ENCODE results near the gene BTBD9.

Gene BTBD9

DNA sequence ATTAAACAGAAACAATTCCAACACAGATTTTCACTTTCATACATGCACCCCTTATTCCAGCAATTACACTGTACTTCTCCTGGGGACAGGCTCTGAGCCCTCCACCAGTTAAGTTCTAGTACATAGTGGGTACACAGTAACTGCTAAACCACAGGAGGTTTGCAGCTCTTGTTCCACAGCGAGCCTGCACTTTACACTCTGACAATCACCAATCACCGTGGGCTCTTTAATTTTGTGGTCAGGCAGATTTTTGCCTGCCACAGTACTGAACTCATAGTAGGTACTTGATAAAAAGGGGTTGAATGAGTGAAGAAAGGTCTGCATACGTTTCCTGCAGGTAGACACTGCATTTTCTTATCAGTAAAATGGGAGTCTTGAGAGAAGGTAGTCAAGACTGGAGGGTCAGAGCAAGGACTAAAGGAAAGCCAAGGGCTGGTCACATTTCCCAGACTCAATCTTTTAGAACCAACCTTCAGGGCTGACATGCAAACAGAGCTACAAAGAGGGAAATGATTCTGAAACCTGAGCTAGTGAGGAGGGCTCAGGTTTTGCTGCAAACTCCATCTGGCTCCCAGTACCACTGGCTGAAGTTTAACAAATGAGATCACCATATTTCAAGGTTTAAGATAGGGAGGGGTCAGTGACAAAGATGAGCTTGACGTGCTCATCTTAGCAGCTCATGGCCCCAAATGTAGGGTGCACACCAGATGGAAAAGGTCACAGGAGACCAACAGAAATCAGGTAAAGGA lies 404.6 kb downstream of the BTBD9 start:
- no peak for TF ChIP-seq TOX (CRISPR knock-in tag; IDR thresholded peaks at IDR 0.05; ENCODE audit: borderline replicate concordance)
- TF ChIP-seq ZFP30 (CRISPR knock-in tag; IDR thresholded peaks at IDR 0.05) = no peak
- TF ChIP-seq SNAI2 (CRISPR knock-in tag; IDR thresholded peaks at IDR 0.05) = no peak
- TF ChIP-seq ZNF565 (CRISPR knock-in tag; conservative IDR thresholded peaks at IDR 0.05; ENCODE audit: low read depth) = no peak
- TF ChIP-seq ZFP3 (CRISPR knock-in tag; IDR thresholded peaks at IDR 0.05) = no peak
- no peak for TF ChIP-seq PPARA (CRISPR knock-in tag; IDR thresholded peaks at IDR 0.05; ENCODE audit: borderline replicate concordance)
- TF ChIP-seq, protein P1, sequence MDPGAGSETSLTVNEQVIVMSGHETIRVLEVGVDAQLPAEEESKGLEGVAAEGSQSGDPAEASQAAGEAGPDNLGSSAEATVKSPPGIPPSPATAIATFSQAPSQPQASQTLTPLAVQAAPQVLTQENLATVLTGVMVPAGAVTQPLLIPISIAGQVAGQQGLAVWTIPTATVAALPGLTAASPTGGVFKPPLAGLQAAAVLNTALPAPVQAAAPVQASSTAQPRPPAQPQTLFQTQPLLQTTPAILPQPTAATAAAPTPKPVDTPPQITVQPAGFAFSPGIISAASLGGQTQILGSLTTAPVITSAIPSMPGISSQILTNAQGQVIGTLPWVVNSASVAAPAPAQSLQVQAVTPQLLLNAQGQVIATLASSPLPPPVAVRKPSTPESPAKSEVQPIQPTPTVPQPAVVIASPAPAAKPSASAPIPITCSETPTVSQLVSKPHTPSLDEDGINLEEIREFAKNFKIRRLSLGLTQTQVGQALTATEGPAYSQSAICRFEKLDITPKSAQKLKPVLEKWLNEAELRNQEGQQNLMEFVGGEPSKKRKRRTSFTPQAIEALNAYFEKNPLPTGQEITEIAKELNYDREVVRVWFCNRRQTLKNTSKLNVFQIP (CRISPR knock-in tag; IDR thresholded peaks at IDR 0.05; ENCODE audit: borderline replicate concordance, low read depth) = no peak
- TF ChIP-seq ARNTL (CRISPR knock-in tag; IDR thresholded peaks at IDR 0.05; ENCODE audit: borderline replicate concordance, low read depth) = no peak
- no peak for TF ChIP-seq ESRRG (CRISPR knock-in tag; IDR thresholded peaks at IDR 0.05)
- TF ChIP-seq, protein P2, sequence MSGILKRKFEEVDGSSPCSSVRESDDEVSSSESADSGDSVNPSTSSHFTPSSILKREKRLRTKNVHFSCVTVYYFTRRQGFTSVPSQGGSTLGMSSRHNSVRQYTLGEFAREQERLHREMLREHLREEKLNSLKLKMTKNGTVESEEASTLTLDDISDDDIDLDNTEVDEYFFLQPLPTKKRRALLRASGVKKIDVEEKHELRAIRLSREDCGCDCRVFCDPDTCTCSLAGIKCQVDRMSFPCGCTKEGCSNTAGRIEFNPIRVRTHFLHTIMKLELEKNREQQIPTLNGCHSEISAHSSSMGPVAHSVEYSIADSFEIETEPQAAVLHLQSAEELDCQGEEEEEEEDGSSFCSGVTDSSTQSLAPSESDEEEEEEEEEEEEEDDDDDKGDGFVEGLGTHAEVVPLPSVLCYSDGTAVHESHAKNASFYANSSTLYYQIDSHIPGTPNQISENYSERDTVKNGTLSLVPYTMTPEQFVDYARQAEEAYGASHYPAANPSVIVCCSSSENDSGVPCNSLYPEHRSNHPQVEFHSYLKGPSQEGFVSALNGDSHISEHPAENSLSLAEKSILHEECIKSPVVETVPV (CRISPR knock-in tag; IDR thresholded peaks at IDR 0.05) = no peak
- TF ChIP-seq CREB5 (CRISPR knock-in tag; IDR thresholded peaks at IDR 0.05; ENCODE audit: low read depth) = no peak
- no peak for TF ChIP-seq GLIS3 (CRISPR knock-in tag; IDR thresholded peaks at IDR 0.05)
- TF ChIP-seq ZNF8 (CRISPR knock-in tag; IDR thresholded peaks at IDR 0.05) = no peak
- TF ChIP-seq CSDC2 (CRISPR knock-in tag; IDR thresholded peaks at IDR 0.05) = no peak
- TF ChIP-seq TCF4 (CRISPR knock-in tag; IDR thresholded peaks at IDR 0.05; ENCODE audit: borderline replicate concordance) = no peak
- no peak for TF ChIP-seq BACH2 (CRISPR knock-in tag; IDR thresholded peaks at IDR 0.05; ENCODE audit: borderline replicate concordance)
- no peak for TF ChIP-seq RARB (CRISPR knock-in tag; IDR thresholded peaks at IDR 0.05)
- TF ChIP-seq ZNF70 (CRISPR knock-in tag; IDR thresholded peaks at IDR 0.05) = no peak
- TF ChIP-seq, protein P3, sequence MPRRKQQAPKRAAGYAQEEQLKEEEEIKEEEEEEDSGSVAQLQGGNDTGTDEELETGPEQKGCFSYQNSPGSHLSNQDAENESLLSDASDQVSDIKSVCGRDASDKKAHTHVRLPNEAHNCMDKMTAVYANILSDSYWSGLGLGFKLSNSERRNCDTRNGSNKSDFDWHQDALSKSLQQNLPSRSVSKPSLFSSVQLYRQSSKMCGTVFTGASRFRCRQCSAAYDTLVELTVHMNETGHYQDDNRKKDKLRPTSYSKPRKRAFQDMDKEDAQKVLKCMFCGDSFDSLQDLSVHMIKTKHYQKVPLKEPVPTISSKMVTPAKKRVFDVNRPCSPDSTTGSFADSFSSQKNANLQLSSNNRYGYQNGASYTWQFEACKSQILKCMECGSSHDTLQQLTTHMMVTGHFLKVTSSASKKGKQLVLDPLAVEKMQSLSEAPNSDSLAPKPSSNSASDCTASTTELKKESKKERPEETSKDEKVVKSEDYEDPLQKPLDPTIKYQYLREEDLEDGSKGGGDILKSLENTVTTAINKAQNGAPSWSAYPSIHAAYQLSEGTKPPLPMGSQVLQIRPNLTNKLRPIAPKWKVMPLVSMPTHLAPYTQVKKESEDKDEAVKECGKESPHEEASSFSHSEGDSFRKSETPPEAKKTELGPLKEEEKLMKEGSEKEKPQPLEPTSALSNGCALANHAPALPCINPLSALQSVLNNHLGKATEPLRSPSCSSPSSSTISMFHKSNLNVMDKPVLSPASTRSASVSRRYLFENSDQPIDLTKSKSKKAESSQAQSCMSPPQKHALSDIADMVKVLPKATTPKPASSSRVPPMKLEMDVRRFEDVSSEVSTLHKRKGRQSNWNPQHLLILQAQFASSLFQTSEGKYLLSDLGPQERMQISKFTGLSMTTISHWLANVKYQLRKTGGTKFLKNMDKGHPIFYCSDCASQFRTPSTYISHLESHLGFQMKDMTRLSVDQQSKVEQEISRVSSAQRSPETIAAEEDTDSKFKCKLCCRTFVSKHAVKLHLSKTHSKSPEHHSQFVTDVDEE (CRISPR knock-in tag; IDR thresholded peaks at IDR 0.05) = no peak
- ATAC-seq = peak; percentile 52

DNA sequence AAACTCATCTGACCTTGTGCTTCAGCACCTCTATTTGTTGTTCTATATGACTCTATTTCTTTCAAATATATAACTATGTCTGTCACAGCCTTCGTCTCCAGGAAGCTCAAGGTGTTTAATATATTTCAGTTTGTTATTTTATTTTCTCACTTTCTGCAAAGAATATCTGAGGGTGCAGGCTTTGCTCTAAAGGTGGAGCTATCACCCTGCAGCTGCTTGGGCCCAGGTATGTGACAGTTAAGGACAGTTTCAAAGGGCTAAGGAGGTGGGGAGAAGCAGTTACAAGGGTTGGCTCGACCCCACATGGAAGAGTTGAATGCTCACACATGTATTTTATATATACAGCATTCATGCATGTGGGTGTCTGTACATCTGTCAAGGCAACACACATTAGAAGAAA lies 405.6 kb downstream of the BTBD9 start:
- no peak for TF ChIP-seq ZFP30 (CRISPR knock-in tag; IDR thresholded peaks at IDR 0.05)
- TF ChIP-seq RARB (CRISPR knock-in tag; IDR thresholded peaks at IDR 0.05) = no peak
- TF ChIP-seq, protein P2 (CRISPR knock-in tag; IDR thresholded peaks at IDR 0.05) = no peak
- no peak for TF ChIP-seq TCF4 (CRISPR knock-in tag; IDR thresholded peaks at IDR 0.05; ENCODE audit: borderline replicate concordance)
- TF ChIP-seq ZFP3 (CRISPR knock-in tag; IDR thresholded peaks at IDR 0.05) = no peak
- no peak for TF ChIP-seq OSR1 (CRISPR knock-in tag; IDR thresholded peaks at IDR 0.05)
- no peak for TF ChIP-seq SNAI2 (CRISPR knock-in tag; IDR thresholded peaks at IDR 0.05)
- no peak; the same call in 2 of the 3 replicates for ATAC-seq

DNA sequence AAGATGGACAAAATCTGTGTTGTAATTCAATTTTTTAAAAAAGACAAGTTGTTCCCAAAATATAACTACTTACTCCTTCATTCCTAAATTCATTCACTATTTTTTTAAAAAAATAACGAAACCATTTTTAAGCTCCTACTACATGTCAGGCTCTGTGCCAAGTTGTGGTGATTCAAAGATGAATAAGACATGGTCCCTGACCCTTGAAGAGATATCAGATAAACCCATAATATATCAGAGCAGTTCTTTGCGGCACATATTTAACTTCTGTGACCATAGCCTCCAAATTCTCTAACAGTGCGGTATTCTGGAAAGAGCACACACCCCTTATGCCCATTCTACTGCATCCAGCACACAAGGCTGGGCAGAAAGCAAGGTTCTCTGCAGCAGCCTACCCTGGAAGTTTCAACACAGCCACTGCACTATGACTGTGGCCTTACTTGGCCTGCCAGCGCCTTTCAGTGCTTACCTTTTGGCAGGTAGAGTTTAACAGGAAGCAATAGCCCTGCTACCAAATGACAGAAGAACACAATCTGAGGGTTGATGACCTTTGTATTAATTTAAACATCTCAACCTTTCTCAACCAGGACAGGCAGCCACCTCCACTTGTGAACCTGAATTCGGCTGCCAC lies 406.5 kb downstream of the BTBD9 start:
- peak; percentile 41; the same call in 2 of the 3 replicates for ATAC-seq
- TF ChIP-seq TCF4 (CRISPR knock-in tag; IDR thresholded peaks at IDR 0.05; ENCODE audit: borderline replicate concordance) (no peak), ZNF565 (CRISPR knock-in tag; conservative IDR thresholded peaks at IDR 0.05; ENCODE audit: low read depth) (no peak), ZNF70 (CRISPR knock-in tag; IDR thresholded peaks at IDR 0.05) (no peak), ZFP30 (CRISPR knock-in tag; IDR thresholded peaks at IDR 0.05) (no peak), TOX (CRISPR knock-in tag; IDR thresholded peaks at IDR 0.05; ENCODE audit: borderline replicate concordance) (no peak), ISL1 (CRISPR knock-in tag; IDR thresholded peaks at IDR 0.05) (no peak), GLIS3 (CRISPR knock-in tag; IDR thresholded peaks at IDR 0.05) (no peak), ESRRG (CRISPR knock-in tag; IDR thresholded peaks at IDR 0.05) (no peak), CREB5 (CRISPR knock-in tag; IDR thresholded peaks at IDR 0.05; ENCODE audit: low read depth) (no peak)
- TF ChIP-seq, protein P2 (CRISPR knock-in tag; IDR thresholded peaks at IDR 0.05) = no peak
